Mucosa of rectum (tissue), 2 donors: Measurements from ENCODE around the gene MACF1.

ENCODE experiments used
- H3K27ac ChIP-seq, 2 donors: one replicate each; pipeline ENCODE4 v1.7.0; 2013; ENCODE audit warnings: inconsistent platforms in 2 of 2, low read depth in 2 of 2, low read length in 2 of 2
- H3K27me3 ChIP-seq, 2 donors: one replicate each; pipeline ENCODE4 v1.7.0; 2013; ENCODE audit warnings: low read length in 2 of 2; ENCODE audit not compliant: control insufficient read depth in 2 of 2, insufficient read depth in 2 of 2
- H3K36me3 ChIP-seq, 2 donors: one replicate each; pipeline ENCODE4 v1.7.0; 2013; ENCODE audit warnings: low read length in 2 of 2; ENCODE audit not compliant: control insufficient read depth in 2 of 2, insufficient read depth in 2 of 2
- H3K4me1 ChIP-seq, 2 donors: one replicate each; pipeline ENCODE4 v1.7.0; 2013; ENCODE audit warnings: low read length in 2 of 2, mild to moderate bottlenecking in 1 of 2; ENCODE audit not compliant: control insufficient read depth in 2 of 2, insufficient read depth in 2 of 2
- H3K4me3 ChIP-seq, 2 donors: one replicate each; pipeline ENCODE4 v1.7.0; 2013; ENCODE audit warnings: low read length in 2 of 2
- H3K9ac ChIP-seq, 2 donors: one replicate each; pipeline ENCODE4 v1.7.0; 2013; ENCODE audit warnings: low read length in 2 of 2, low read depth in 1 of 2, mild to moderate bottlenecking in 1 of 2
- H3K9me3 ChIP-seq, 2 donors: one replicate each; pipeline ENCODE4 v1.7.0; 2013; ENCODE audit warnings: low read length in 2 of 2; ENCODE audit not compliant: control insufficient read depth in 2 of 2
- donor health status: healthy.
- donor health status: Normal muscosa, but diverticular disease.

Gene MACF1

DNA sequence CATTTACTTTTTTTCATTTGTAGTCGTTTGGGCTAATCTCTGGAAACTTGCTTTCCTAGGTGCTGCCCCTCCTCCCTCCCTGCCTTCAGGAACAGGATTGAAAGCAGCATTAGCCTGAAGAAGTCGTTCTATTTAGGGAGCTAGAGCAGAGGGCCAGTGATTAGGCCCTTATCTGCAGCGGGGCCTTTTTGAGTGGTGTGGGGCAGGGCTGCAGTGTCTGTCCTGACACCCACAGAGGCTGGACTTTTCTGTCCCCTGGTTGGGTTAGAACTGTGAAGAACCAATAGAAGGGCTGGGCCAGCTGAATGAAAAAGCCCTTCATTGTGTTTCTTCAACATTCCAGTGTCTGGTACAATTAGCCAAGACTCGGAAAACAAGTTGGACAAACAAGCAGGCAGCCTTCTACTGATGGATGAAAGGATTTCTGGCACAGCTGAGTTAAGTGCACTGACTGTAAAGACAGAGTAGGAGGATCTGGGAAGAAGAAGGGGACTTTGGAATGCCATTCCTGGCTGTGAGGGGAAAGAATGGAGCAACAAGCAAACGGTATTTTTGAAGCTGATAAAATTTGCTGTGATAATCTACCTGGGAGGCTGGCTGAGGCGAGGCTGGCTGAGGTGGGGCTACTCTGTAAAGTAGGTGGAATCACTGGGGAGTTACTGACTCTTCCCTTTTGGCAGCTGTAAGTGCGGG, 9.7 kb downstream of the MACF1 start:
- no peak overlapping the region for H3K4me3 ChIP-seq
- H3K9ac ChIP-seq, result no peak overlapping the region
- H3K9me3 ChIP-seq, result no peaks in the 10 kb centered on the region
- H3K27ac ChIP-seq, result peak overlapping the region in 1 of 2 donors; percentile 39
- H3K36me3 ChIP-seq, result no peaks in the 10 kb centered on the region
- H3K27me3 ChIP-seq, result no peaks in the 10 kb centered on the region
- H3K4me1 ChIP-seq, result peaks cover 14 to 21% of the 10 kb centered on the region in 2 donors

DNA sequence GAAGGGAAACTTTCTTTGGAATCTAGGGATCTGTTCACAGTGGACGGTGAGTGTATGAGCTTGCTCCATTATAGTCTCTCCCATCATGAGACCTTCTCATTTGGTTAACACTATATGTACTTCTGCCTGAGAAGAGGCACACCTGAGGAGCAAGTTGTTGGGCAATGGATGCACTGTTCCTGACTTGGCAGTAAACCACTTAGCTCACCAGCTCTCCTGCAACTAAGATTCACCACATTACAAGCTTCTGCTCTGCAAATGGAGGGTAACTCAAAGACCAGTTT, 10.2 kb downstream of the MACF1 start:
- Histone ChIP-seq H3K27me3 (no peaks in the 10 kb centered on the region), H3K36me3 (no peaks in the 10 kb centered on the region), H3K4me1 (peaks cover 14 to 21% of the 10 kb centered on the region in 2 donors), H3K9ac (no peak overlapping the region), H3K9me3 (no peaks in the 10 kb centered on the region), H3K27ac (peak overlapping the region in 1 of 2 donors; percentile 39), H3K4me3 (peak overlapping the region in 1 of 2 donors; percentile 34)

DNA sequence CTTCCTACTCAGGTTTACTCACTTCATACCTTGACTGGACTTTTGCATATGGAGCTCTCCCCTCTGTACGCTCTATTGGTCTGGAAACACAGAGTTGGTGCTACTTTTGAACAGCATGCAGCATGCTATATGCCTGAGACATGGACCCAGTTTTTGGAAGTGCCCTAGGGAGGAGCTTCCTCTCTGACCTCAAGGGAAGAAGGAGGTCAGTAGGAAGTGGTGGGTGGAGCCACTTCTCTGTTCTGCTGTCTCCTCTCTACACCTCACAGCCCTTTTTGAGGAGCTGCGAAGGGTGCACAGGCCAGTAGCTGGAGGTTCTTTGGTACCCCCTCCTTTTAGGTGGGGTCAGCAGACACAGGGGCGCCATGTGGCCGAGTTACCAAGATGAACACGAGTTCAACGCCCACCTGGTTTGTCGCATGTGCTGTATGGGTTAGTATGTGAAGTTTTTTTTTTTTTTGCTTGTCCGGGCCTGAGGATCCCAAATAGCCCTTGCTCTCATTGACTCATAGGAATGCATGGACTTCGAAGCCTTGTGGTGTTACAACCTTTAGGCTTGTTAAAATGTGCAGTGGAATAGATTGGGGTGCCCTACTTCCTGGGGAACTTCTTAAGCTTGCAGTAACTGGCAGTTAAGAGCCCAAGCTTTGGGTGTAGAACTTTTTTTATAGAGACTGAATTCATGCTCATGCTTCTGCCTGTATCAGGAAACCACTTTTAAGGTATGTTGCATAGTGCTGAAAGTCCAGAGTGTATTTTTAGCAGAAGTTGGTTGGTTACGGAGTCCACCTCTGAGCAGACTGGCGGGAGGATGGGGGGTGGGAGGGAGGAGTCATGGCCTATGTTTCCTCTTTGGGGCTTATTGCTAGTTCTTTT, 10.7 kb downstream of the MACF1 start:
- peak overlapping the region; percentile 42 to 67 for H3K27ac ChIP-seq
- no peaks in the 10 kb centered on the region for H3K36me3 ChIP-seq
- no peak overlapping the region for H3K9ac ChIP-seq
- peak overlapping the region; percentile 34 to 60 for H3K4me3 ChIP-seq
- H3K4me1 ChIP-seq, result peaks cover 14 to 21% of the 10 kb centered on the region in 2 donors
- H3K27me3 ChIP-seq, result no peaks in the 10 kb centered on the region
- no peaks in the 10 kb centered on the region for H3K9me3 ChIP-seq

DNA sequence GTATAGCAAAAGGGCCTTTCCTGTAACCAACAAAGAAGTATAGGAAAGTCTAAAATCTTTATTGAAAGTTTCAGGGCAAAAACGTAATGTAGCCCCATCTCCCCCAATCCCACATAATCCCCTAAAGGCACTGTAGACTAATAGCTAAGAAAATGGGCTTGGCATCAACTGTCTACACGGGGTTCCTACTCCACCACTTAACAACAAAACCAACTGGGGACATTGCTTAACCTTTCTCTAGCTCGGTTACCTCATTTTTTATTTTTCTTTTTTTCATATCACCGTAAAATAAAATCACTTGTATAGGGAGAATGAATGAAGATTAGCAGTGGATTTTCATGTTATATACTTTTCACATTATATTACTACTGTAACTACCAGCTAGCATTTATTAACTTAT, 12.3 kb downstream of the MACF1 start:
- peak overlapping the region in 1 of 2 donors; percentile 20 for H3K4me3 ChIP-seq
- H3K9me3 ChIP-seq, result no peaks in the 10 kb centered on the region
- H3K4me1 ChIP-seq, result peaks cover 14 to 21% of the 10 kb centered on the region in 2 donors
- H3K27ac ChIP-seq, result peak overlapping the region in 1 of 2 donors; percentile 6
- H3K9ac ChIP-seq, result no peak overlapping the region
- no peaks in the 10 kb centered on the region for H3K27me3 ChIP-seq
- no peaks in the 10 kb centered on the region for H3K36me3 ChIP-seq

DNA sequence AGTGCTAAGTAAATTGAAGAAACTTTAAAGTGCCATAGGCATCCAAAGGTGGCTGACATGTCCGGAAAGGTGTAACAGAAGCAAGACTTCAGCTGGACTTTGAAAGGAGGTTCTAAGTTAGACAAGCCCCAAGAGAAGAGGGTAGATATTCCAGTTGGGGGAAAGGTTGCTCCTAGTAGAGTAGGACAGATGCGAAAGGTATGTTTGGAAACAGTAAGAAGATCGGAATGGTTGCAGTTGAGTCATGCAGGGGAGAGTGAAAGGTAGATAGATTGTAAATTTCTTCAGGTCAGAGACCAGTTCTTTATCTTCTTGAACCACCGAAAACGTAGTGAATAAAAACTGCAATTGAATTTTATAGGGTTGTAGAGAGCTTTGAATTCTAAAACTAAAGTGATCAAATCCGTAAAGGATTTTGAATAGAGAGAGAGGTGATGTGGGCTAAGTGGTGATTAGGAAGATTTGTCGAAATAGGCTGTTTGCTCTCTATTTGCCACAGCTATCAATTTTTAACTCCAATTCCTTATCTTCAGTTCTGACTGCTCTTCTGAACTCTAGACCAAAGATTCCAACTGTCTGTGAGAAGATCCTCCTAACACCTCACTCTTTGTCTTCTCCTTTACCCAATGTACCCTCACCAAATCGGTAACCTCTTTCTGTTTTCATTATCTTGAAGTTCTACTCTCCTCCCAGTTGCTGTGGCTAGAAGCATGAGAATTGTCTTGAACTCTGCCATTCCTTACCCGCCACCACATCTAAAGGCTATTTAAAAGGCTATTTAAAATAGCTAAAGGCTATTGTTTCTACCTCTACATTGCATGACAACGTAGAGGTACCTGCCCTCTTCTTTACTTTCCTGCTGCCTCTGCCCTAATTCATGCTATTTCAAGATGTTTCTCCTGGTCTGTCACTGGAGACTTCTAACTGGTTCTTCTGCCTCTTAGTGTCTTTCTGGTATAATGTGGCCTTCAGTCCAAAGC, 16.7 kb downstream of the MACF1 start:
- no peak overlapping the region for H3K27ac ChIP-seq
- no peak overlapping the region for H3K9ac ChIP-seq
- no peak overlapping the region for H3K4me3 ChIP-seq
- no peaks in the 10 kb centered on the region for H3K36me3 ChIP-seq
- H3K9me3 ChIP-seq, result no peaks in the 10 kb centered on the region
- no peaks in the 10 kb centered on the region for H3K27me3 ChIP-seq
- no peaks in the 10 kb centered on the region for H3K4me1 ChIP-seq

DNA sequence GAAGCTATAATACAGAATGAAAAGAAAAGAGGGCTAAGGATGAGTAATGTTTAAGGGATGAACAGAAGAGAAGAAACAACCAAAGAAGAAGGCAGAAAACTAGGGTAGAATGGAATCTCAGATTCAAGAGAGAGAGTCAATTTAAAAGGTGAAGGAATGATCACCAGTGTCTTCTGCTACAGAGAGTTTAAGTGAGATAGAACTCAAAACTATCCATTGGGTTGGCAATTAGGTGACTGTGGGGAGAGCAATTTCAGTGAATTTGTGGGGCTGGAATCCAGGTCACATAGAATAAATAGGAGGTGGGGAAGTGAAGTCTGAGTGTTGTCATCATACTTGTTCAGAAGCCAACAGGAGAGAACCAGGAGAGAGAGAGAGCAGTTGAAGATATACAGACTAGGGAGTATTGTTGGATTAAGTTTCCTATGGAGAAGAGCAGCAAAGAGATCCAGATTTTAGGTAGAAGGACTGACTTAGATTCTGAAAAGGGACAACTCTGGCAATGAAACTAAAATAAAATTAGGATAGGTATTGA, 19.9 kb downstream of the MACF1 start:
- Histone ChIP-seq H3K9me3 (no peaks in the 10 kb centered on the region), H3K4me1 (no peaks in the 10 kb centered on the region), H3K27me3 (no peaks in the 10 kb centered on the region), H3K4me3 (no peak overlapping the region), H3K36me3 (no peaks in the 10 kb centered on the region), H3K9ac (no peak overlapping the region), H3K27ac (no peak overlapping the region)

DNA sequence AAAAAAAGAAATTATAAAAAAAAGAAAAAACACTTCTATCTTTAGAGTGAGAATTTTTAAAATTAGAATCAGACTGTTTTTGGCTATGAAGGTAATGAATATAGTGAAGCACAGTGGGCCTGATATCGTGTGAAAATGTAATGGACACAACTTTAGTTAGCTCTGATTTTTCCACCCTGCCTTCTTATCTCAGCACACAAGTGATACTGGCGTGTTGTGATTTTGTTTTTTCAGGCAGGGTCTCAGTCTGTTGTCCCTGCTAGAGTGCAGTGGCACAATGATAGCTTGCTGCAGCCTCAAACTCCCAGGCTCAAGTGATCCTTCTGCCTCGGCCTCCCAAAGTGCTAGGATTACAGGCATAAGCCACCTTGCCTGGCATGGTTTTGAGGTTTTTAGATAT, 22.3 kb downstream of the MACF1 start:
- no peaks in the 10 kb centered on the region for H3K9me3 ChIP-seq
- H3K4me3 ChIP-seq, result no peak overlapping the region
- no peaks in the 10 kb centered on the region for H3K36me3 ChIP-seq
- no peaks in the 10 kb centered on the region for H3K27me3 ChIP-seq
- no peak overlapping the region for H3K27ac ChIP-seq
- H3K4me1 ChIP-seq, result no peaks in the 10 kb centered on the region
- H3K9ac ChIP-seq, result no peak overlapping the region

DNA sequence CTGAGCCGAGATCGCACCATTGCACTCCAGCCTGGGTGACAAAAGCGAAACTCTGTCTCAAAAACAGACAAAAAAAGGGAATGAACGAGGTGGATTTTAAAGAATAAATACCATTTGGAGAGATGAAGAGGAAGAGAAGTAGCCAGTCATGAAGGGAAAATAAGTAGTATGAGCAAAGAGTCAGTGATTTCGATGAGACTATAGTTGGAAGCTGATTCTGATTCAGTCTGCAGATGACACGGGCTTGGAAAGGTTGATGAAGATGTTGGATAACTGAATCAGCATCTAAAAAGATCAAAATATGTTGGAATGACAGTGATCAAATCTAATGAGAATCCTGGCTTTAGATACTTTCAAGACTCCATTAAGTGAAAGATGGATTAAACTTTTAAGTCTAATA, 23.8 kb downstream of the MACF1 start:
- H3K9ac ChIP-seq, result no peak overlapping the region

DNA sequence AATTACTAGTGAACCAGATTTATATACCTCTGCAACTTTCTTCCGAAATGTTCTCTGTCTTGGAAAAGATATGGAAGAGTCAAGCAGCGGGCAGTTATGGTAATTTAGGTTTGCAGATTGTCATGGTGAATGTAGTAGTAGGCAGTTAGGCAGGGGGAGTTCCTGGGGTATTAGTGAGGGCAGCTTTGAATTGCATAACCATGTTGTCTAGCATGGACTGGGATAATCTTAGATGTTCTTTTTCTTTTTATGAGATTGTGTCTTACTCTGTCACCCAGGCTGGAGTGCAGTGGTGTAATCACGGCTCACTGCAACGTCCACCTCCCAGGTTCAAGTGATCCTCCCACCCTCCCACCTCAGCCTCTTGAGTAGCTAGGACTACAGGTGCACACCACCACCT, 25.0 kb downstream of the MACF1 start:
- H3K36me3 ChIP-seq, result peaks cover 0 to 9% of the 10 kb centered on the region in 2 donors
- H3K4me1 ChIP-seq, result no peaks in the 10 kb centered on the region
- no peaks in the 10 kb centered on the region for H3K27me3 ChIP-seq
- H3K9me3 ChIP-seq, result no peaks in the 10 kb centered on the region
- no peak overlapping the region for H3K9ac ChIP-seq
- H3K4me3 ChIP-seq, result no peak overlapping the region
- no peak overlapping the region for H3K27ac ChIP-seq

More for the DNA sequence above, 23.8 kb downstream of the MACF1 start:
- no peaks in the 10 kb centered on the region for H3K27me3 ChIP-seq
- H3K27ac ChIP-seq, result no peak overlapping the region
- no peaks in the 10 kb centered on the region for H3K9me3 ChIP-seq
- peaks cover 0 to 7% of the 10 kb centered on the region in 2 donors for H3K36me3 ChIP-seq
- no peaks in the 10 kb centered on the region for H3K4me1 ChIP-seq
- H3K4me3 ChIP-seq, result no peak overlapping the region
